Hypothalamus (tissue), 51 donors: Measurements from ENCODE around the gene POP4.

Experiments
- DNase-seq, 51 donors: peaks; one replicate each; lab custom pipeline; 2025; lab: John Stamatoyannopoulos, UW

POP4 gene

GRCh38 chr19:29660835-29661234 lies 54.8 kb downstream of the POP4 start:
- DNase-seq = no peak

GRCh38 chr19:29662278-29662603 lies 56.2 kb downstream of the POP4 start:
- DNase-seq = no peak

- DNase-seq = peak in 12 of 51 donors; percentile 26 to 66 (median 36)
Measured at GRCh38 chr19:29662604-29663404, 56.7 kb downstream of the POP4 start.

GRCh38 chr19:29663861-29664752 lies 58.0 kb downstream of the POP4 start:
- no peak for DNase-seq

- no peak for DNase-seq
Measured at GRCh38 chr19:29664753-29665214, 58.7 kb downstream of the POP4 start.

- DNase-seq = peak in 50 of 51 donors; percentile 30 to 96 (median 82)
Measured at GRCh38 chr19:29665215-29665825, 59.2 kb downstream of the POP4 start, which contains the start of gene PLEKHF1. Gene PLEKHF1 (plus strand): TSS chr19:29665461. CDS start chr19:29673840, 8,379 bp downstream.

GRCh38 chr19:29665826-29666577 lies 59.9 kb downstream of the POP4 start:
- DNase-seq = peak in 6 of 51 donors; percentile 21 to 57 (median 40)
